AG04449 (cell line): Measurements from ENCODE around the gene SPRR4.
"Not testable (repeated sequence)": the region's sequence is repeated elsewhere in the genome, so short reads cannot be mapped to it uniquely, and the experiment has no call there.

Experiments used
- CTCF ChIA-PET: fragments of 350-600 bp; formaldehyde crosslinking; extraction: SDS; loops from one replicate; lab custom pipeline; 2021; ENCODE audit warnings: antibody characterized with exemption; lab: Yijun Ruan, JAX
- POLR2A ChIA-PET: fragments of 400-600, 350-600 bp; formaldehyde crosslinking; extraction: SDS; loops from one replicate; lab custom pipeline; 2020; ENCODE audit warnings: antibody characterized with exemption, inconsistent platforms; lab: Yijun Ruan, JAX
- DNase-seq: peaks from one replicate; pipeline ENCODE4 v3.0.0-alpha.2; 2010; ENCODE audit warnings: low read depth, low spot score
- H3K4me3 ChIP-seq: 2 replicates; pipeline ENCODE4 v1.5.1; 2011; ENCODE audit warnings: low read depth, mild to moderate bottlenecking, control low read depth, low read length
- CTCF ChIP-seq: IDR thresholded peaks from one replicate; pipeline ENCODE4 v1.5.1; 2011; ENCODE audit warnings: mild to moderate bottlenecking, moderate library complexity, low read length, control low read depth, inconsistent platforms; ENCODE audit not compliant: insufficient read depth; ENCODE audit errors: missing control alignments

SPRR4 gene

GRCh38 chr1:152996633-152997400 lies 26.4 kb downstream of the SPRR4 start:
- ChIA-PET POLR2A (no interaction called here), CTCF (interaction anchor here (1.5 kb wide), 1 partner anchor 126 kb away, joined by 3 read pairs; no protein-coding TSS in a partner anchor)
- no peak overlapping the region for H3K4me3 ChIP-seq
- no peak for DNase-seq
- no peak for TF ChIP-seq CTCF

DNA sequence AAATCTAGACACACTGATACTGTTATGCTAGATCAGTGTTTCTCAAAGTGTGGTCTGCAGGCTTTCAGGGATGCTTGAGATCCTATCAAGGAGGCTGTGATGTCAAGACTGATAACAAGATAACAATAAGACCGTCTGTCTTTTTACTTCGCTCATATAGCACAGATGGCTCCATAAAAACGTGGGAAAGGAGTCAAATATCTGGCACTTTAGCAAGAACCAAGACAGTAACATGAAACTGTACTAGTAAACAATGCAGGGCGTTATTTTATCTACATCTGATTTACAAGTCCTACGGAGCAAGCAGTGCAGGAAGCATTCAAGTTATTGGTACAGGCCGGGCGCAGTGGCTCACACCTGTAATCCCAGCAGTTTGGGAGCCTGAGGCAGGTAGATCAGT lies 27.5 kb downstream of the SPRR4 start:
- H3K4me3 ChIP-seq, result no peak overlapping the region
- DNase-seq, result no peak
- no peak for TF ChIP-seq CTCF
- ChIA-PET POLR2A (no interaction called here), CTCF (interaction anchor here (1.5 kb wide), 1 partner anchor 127 kb away, joined by 3 read pairs; no protein-coding TSS in a partner anchor)

- ChIA-PET CTCF (no interaction called here), POLR2A (no interaction called here)
- no peak overlapping the region for H3K4me3 ChIP-seq
- DNase-seq, result no peak
- no peak for TF ChIP-seq CTCF
Measured at GRCh38 chr1:152998476-152998875, 28.0 kb downstream of the SPRR4 start.

- TF ChIP-seq CTCF, result no peak
- CTCF ChIA-PET, result no interaction called here
- DNase-seq, result no peak
- H3K4me3 ChIP-seq, result no peak overlapping the region
- POLR2A ChIA-PET, result no interaction called here
Measured at GRCh38 chr1:152999818-153000217, 29.4 kb downstream of the SPRR4 start.

GRCh38 chr1:153000294-153000693 lies 29.8 kb downstream of the SPRR4 start:
- CTCF ChIA-PET, result no interaction called here
- TF ChIP-seq CTCF, result no peak
- no peak overlapping the region for H3K4me3 ChIP-seq
- POLR2A ChIA-PET, result no interaction called here
- DNase-seq, result no peak

DNA sequence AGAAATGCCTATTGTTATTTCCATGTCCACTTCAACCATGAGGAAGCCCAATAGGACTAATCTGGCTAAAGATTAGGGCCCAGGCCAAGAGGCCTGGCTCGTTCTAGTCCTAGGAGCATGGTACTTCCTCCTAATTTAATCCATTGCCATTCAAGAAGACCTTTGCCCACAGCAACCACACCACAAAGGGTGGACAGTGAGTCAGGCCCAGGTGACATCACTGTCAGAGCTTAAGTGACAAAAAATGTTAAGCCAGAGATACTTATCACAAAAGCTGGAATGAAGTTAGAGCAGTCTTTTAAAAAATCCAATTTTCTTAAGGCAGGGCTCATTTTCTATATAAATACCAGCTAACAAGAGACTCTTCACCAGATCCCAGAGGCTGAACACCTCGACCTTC lies 30.9 kb downstream of the SPRR4 start, which contains the start of gene SPRR3:
Gene SPRR3 (plus strand): TSS at position 368 of the 400 bp plus-strand sequence. CDS start 1,272 bp downstream, outside the sequence.
- POLR2A ChIA-PET, result no interaction called here
- TF ChIP-seq CTCF, result no peak
- CTCF ChIA-PET, result no interaction called here
- no peak within 1 kb of the TSS for H3K4me3 ChIP-seq
- DNase-seq, result no peak

DNA sequence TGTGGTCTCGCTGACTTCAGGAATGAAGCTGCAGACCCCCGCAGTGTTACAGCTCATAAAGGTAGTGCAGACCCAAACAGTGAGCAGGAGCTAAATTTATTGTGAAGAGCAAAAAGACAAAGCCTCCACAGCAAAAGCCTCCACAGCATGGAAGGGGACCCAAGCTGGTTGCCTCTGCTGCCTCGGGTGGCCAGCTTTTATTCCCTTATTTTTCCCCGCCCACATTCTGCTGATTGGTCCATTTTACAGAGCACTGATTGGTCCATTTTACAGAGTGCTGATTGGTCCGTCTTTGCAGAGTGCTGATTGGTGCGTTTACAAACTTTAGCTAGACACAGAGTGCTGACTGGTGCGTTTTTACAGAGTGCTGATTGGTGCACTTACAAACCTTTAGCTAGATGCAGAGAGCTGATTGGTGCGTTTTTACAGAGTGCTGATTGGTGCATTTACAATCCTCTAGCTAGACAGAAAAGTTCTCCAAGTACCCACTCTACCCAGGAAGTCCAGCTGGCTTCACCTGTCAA lies 40.8 kb downstream of the SPRR4 start:
- POLR2A ChIA-PET, CTCF ChIA-PET, DNase-seq, H3K4me3 ChIP-seq: not testable (repeated sequence)

DNA sequence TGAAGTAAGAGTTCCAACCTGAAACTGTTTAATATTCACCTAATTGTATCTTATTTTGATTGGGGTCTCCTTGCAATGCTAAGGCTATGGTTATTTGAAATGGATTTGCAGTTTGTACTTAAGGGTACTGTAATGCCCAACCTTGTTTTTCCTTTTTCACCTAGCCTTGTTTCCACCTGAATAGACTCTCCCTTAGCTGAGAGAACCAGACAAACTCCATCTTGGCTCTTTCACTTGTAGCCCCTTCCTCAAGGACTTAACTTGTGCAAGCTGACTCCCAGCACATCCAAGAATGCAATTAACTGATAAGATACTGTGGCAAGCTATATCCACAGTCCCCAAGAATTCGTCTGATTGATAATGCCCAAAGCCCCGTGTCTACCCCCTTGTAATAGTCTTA lies 51.4 kb downstream of the SPRR4 start:
- H3K4me3 ChIP-seq, POLR2A ChIA-PET, CTCF ChIA-PET: not testable (repeated sequence)

More for the DNA sequence above, 51.4 kb downstream of the SPRR4 start:
- DNase-seq, result not testable (repeated sequence)
